Lung (tissue), 12 donors: ENCODE data around the gene PARD3B. TPM values are rescaled to one million over a fixed set of nuclear protein-coding genes. Genes with fewer than 3 reads are reported as not detected.
A peak's percentile ranks its signal among the peaks of the same experiment; 100 is the strongest.

Experiments
- ATAC-seq: fragments of 200-7000 bp; cut with Tn5 transposase; one replicate; pipeline ENCODE4 v1.9.1; 2020; ENCODE audit warnings: moderate number of reproducible peaks; ENCODE audit not compliant: insufficient read depth, low FRiP score
- DNase-seq, 3 donors: peaks; one replicate each; pipeline ENCODE4 v3.0.0-alpha.2; 2013 to 2017
- H3K27ac ChIP-seq, 2 donors: one replicate each; pipeline ENCODE4 v1.5.1; 2013; ENCODE audit warnings: mild to moderate bottlenecking in 2 of 2, moderate library complexity in 2 of 2, control low read depth in 1 of 2, inconsistent platforms in 1 of 2, low read depth in 1 of 2, low read length in 1 of 2
- H3K27me3 ChIP-seq, 3 donors: one replicate each; pipeline ENCODE4 v1.5.1; 2013; ENCODE audit warnings: low read length in 2 of 3; ENCODE audit not compliant: control insufficient read depth in 3 of 3, insufficient read depth in 3 of 3
- H3K36me3 ChIP-seq, 4 donors: one replicate each; pipeline ENCODE4 v1.5.1; 2013; ENCODE audit warnings: low read length in 4 of 4, mild to moderate bottlenecking in 1 of 4, moderate library complexity in 1 of 4; ENCODE audit not compliant: control insufficient read depth in 4 of 4, insufficient read depth in 4 of 4
- H3K4me1 ChIP-seq, 5 donors: one replicate each; pipeline ENCODE4 v1.5.1; 2013; ENCODE audit warnings: low read length in 5 of 5, mild to moderate bottlenecking in 2 of 5, moderate library complexity in 1 of 5; ENCODE audit not compliant: control insufficient read depth in 5 of 5, insufficient read depth in 5 of 5
- H3K4me3 ChIP-seq: one replicate; pipeline ENCODE4 v1.5.1; 2013; ENCODE audit warnings: mild to moderate bottlenecking, control low read depth, moderate library complexity
- H3K9ac ChIP-seq, 2 donors: one replicate each; pipeline ENCODE4 v1.5.1; 2013; ENCODE audit warnings: low read length in 2 of 2, control low read depth in 1 of 2; ENCODE audit not compliant: insufficient read depth in 1 of 2
- H3K9me3 ChIP-seq, 4 donors: one replicate each; pipeline ENCODE4 v1.5.1; 2013; ENCODE audit warnings: low read length in 3 of 4, mild to moderate bottlenecking in 1 of 4, moderate library complexity in 1 of 4; ENCODE audit not compliant: control insufficient read depth in 4 of 4, insufficient read depth in 3 of 4
- CTCF ChIP-seq: IDR thresholded peaks from 2 replicates; pipeline ENCODE4 v1.5.1; 2012; ENCODE audit warnings: mild to moderate bottlenecking; ENCODE audit errors: control extremely low read depth, extremely low read depth
- WGBS, 2 donors: extraction: QIAGEN DNeasy Blood & Tissue Kit; methylation state at CpG; one replicate each; pipeline ENCODE4 v1.1.7; 2013; 5-methylcytosine and 5-hydroxymethylcytosine counted together
- polyA plus RNA-seq, 2 donors: library from polyadenylated mRNA; stranded (reverse); fragments of 200-250 nt; gene quantifications; one replicate each; pipeline ENCODE4 v1.2.1, GENCODE V29; 2013
- total RNA-seq, 2 donors: library from RNA; depleted of rRNA in 1 of 2; stranded (reverse); fragments of >200 nt in 1 of 2; gene quantifications; one replicate each; pipeline ENCODE4 v1.2.1, GENCODE V29; 2014 to 2021
- donor health status: control.
- donor health status: control.
- donor health status: Bipolar disorder and iron deficiency.
- donor health status: healthy.
- donor health status: DM: yes; HTN: yes; CAD: no.

Gene PARD3B
- total and polyA plus RNA-seq, 4 donors = 2.4 to 38.7 (median 17.1) TPM

GRCh38 chr2:205053827-205054410, 508.6 kb downstream of the PARD3B start:
- Histone ChIP-seq H3K36me3 (no peaks in the 10 kb centered on the region), H3K4me1 (peaks cover 0 to 29% (median 5%) of the 10 kb centered on the region in 5 donors), H3K9ac (no peak overlapping the region), H3K27me3 (no peaks in the 10 kb centered on the region), H3K27ac (no peak overlapping the region), H3K4me3 (no peak overlapping the region), H3K9me3 (peaks cover 0 to 2% (median 0%) of the 10 kb centered on the region in 4 donors)
- 43 to 55% methylated on average over 4 of the region's 4 CpGs for WGBS, 2 donors
- no peak for TF ChIP-seq CTCF
- peak in 2 of 3 donors; percentile 70 to 76 for DNase-seq
- ATAC-seq = no peak

- ATAC-seq (no peak), DNase-seq (peak in 2 of 3 donors; percentile 67 to 72)
- no peak overlapping the region for H3K9ac ChIP-seq
- no peaks in the 10 kb centered on the region for H3K27me3 ChIP-seq
- TF ChIP-seq CTCF = no peak
- H3K36me3 ChIP-seq = no peaks in the 10 kb centered on the region
- no peak overlapping the region for H3K4me3 ChIP-seq
- 72 to 79% methylated on average over 4 of the region's 4 CpGs for WGBS, 2 donors
- peaks cover 0 to 29% (median 5%) of the 10 kb centered on the region in 5 donors for H3K4me1 ChIP-seq
- peaks cover 0 to 2% (median 0%) of the 10 kb centered on the region in 4 donors for H3K9me3 ChIP-seq
- no peak overlapping the region for H3K27ac ChIP-seq
These were observed 509.5 kb downstream of the PARD3B start for GRCh38 chr2:205054789-205055188.

- TF ChIP-seq CTCF = no peak
- no peak overlapping the region for H3K27ac ChIP-seq
- DNase-seq = peak in 2 of 3 donors; percentile 80 to 85
- H3K27me3 ChIP-seq = no peaks in the 10 kb centered on the region
- H3K9ac ChIP-seq = no peak overlapping the region
- no peaks in the 10 kb centered on the region for H3K36me3 ChIP-seq
- no peak overlapping the region for H3K4me3 ChIP-seq
- ATAC-seq = no peak
- 65 to 81% methylated on average over 2 of the region's 2 CpGs for WGBS, 2 donors
- H3K4me1 ChIP-seq = peaks cover 0 to 29% (median 5%) of the 10 kb centered on the region in 5 donors
- H3K9me3 ChIP-seq = peaks cover 0 to 2% (median 0%) of the 10 kb centered on the region in 4 donors
These were observed 510.0 kb downstream of the PARD3B start for GRCh38 chr2:205055251-205055650.

- 75 to 83% methylated on average over 6 of the region's 6 CpGs for WGBS, 2 donors
- Histone ChIP-seq H3K9me3 (peaks cover 0 to 2% (median 0%) of the 10 kb centered on the region in 4 donors), H3K27me3 (no peaks in the 10 kb centered on the region), H3K27ac (no peak overlapping the region), H3K4me1 (peaks cover 0 to 27% (median 5%) of the 10 kb centered on the region in 5 donors), H3K36me3 (no peaks in the 10 kb centered on the region), H3K4me3 (no peak overlapping the region), H3K9ac (peak overlapping the region in 1 of 2 donors; percentile 45)
- no peak for TF ChIP-seq CTCF
- DNase-seq (peak in 2 of 3 donors; percentile 32 to 47), ATAC-seq (no peak)
These were observed 510.9 kb downstream of the PARD3B start for GRCh38 chr2:205056151-205056561.
